HG03442 (cell line): ENCODE data around the gene SLC30A3.

Experiments used
- ATAC-seq: cut with Tn5 transposase; IDR thresholded peaks from one replicate; pipeline ENCODE4 v1.9.1; 2021; ENCODE audit warnings: mild to moderate bottlenecking, moderate library complexity; ENCODE audit not compliant: unreplicated experiment

The SLC30A3 gene

GRCh38 chr2:27236136-27236535 is 26.7 kb downstream of the SLC30A3 start:
- no peak for ATAC-seq

- ATAC-seq = no peak
Measured at GRCh38 chr2:27233341-27233740, 29.5 kb downstream of the SLC30A3 start.

DNA sequence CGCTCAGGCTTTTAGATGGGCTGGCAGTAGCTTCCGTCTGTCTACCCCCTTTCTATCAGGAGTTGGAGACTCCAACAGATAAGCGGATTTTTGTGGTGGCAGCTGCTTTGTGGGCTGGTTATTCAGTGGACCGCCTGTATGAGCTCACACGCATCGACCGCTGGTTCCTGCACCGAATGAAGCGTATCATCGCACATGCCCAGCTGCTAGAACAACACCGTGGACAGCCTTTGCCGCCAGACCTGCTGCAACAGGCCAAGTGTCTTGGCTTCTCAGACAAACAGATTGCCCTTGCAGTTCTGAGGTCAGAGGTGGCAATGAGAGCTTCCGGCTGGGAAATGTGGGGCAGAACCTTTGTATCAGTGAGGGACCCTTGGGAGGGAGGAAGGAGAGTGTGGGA is 30.9 kb downstream of the SLC30A3 start:
- no peak for ATAC-seq

DNA sequence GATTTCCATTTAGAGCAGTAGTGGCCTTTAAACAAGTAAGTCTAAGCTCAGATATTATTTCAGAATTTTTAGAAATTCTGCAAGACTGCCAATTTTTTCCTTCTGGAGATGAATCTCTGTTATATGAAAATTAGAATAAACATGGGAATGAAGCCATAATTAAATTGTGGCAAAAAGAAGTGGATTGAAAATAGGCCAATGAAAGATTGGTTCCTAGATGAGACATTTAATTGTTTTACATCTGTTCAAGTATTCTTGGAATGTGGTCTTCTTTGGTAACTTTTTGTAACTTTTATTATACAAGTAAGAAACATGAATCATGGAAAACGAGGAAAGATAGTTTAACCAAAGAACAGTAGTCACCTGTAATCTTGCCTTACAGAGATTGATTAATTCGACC is 35.3 kb downstream of the SLC30A3 start:
- no peak for ATAC-seq

DNA sequence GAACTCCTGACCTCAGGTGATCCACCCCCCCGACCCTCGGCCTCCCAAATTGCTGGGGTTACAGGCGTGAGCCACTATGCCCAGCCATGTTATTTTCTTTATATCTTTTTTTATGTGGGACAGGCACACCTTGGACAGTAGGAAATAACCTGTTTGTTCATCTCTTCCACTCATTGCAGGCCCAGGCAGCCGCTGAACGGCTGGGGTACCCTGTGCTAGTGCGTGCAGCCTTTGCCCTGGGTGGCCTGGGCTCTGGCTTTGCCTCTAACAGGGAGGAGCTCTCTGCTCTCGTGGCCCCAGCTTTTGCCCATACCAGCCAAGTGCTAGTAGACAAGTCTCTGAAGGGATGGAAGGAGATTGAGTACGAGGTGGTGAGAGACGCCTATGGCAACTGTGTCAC is 37.3 kb downstream of the SLC30A3 start:
- no peak for ATAC-seq

DNA sequence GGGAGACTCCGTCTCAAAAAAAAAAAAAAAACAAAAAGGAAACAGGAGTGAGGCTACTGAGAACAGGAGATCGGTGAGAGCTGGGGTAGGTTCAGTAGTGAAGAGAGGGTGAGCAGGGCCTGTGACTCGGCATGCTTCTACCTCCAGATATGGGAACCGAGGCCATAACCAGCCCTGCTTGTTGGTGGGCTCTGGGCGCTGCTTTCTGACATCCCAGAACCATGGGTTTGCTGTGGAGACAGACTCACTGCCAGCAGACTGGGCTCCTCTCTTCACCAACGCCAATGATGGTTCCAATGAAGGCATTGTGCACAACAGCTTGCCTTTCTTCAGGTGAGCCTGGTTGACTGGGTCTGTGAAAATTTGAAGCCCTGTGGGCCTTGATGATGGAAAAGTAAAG is 39.4 kb downstream of the SLC30A3 start:
- no peak for ATAC-seq

GRCh38 chr2:27222407-27222806 is 40.4 kb downstream of the SLC30A3 start:
- no peak for ATAC-seq

- ATAC-seq = no peak
Measured at GRCh38 chr2:27221166-27221565, 41.7 kb downstream of the SLC30A3 start.

GRCh38 chr2:27220091-27220490 is 42.8 kb downstream of the SLC30A3 start:
- no peak for ATAC-seq

GRCh38 chr2:27219091-27219490 is 43.8 kb downstream of the SLC30A3 start:
- ATAC-seq = no peak

DNA sequence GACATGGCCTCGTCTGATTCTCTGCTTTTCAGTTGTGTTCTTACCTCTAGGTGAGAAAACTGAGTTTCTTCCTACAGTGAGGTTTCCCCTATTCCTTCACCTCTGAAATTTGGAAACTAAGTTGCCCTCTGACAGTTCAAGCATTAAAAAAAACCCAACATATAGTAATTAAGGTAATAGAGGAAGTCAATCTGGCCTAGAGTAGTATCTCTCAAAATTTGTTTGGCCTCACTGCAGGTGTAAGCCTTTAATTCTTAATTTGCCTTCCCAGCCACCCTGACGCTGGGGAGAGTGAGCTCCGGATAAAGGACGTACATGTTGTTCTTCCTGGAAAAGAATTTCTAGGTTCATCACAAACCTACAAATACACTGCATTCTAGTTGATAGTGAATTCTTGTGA is 44.2 kb downstream of the SLC30A3 start:
- no peak for ATAC-seq

DNA sequence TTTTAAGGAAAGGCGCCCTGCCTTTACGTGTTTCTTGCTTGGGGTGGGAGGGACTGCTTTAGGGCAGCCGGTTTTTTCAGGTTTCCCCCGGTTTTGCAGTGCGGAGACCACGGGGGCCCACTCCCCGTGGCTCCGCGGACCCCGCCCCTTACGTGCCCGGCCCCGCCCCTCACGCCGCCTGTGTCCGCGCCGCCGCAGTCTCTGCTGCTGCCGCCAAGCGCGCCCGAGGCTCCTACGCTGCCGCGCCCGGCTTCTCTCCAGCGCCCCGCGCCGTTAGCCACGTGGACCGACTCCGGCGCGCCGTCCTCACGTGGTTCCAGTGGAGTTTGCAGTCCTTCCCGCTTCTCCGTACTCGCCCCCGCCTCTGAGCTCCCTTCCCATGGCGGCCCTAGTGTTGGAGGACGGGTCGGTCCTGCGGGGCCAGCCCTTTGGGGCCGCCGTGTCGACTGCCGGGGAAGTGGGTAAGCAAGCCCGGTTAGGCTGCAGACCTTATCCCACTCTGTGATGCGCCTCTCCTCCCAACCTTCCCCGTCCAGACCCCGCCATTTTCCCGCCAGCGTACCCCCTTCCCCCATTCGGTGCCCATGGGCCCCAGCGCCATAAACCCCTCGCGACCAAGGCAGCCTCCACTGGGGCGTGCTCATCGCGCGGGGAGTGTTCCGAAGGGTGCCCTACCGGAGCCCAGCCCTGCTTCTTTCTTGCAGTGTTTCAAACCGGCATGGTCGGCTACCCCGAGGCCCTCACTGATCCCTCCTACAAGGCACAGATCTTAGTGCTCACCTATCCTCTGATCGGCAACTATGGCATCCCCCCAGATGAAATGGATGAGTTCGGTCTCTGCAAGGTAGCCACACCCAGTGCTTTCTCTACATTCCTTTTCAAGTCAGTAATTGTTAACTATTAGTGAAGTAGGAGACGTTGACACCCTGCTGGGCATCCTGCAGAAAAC is 45.4 kb downstream of the SLC30A3 start, which contains the start of gene CAD:
TSS of gene CAD (plus strand) at position 197 of the 949 bp plus-strand sequence. CDS start at position 380, 183 bp downstream.
- ATAC-seq = peak; percentile 82

GRCh38 chr2:27216416-27217137 is 46.3 kb downstream of the SLC30A3 start:
- no peak for ATAC-seq

- ATAC-seq = no peak
Measured at GRCh38 chr2:27214941-27215340, 47.9 kb downstream of the SLC30A3 start.

GRCh38 chr2:27212626-27213471 is 50.0 kb downstream of the SLC30A3 start:
- no peak for ATAC-seq

DNA sequence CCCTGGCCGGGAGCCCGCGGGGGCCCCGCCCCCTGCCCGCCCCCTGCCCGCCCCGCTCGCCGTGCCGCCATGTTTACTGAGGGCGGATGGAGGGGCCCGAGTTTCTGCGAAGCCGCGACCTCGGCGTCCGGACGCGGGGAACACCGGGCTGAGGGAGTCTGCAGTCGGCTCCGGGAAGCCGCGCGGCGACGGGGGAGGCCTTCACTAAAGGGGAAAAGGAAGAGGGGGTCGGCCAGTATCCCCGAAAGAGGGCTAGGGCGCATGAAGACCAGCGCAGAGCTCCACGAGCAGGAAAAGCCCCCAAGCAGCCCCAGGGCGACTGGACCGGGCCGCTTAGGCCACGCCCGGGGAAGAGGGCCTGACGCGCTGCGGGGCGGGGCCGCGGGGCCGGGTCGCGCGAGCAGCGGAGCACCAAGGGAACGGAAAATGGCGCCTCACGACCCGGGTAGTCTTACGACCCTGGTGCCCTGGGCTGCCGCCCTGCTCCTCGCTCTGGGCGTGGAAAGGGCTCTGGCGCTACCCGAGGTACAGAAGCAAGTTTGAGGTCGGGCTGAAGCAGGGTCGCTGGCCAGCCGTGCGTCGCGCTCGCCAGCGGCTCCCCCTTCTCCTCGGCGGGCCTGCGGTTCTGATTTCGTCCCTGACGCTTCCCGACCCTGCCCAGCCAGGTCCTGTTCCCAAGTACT is 50.8 kb downstream of the SLC30A3 start, which contains the start of the genes ATRAID and SLC5A6:
TSS of gene ATRAID (plus strand) at position 99 of the 683 bp plus-strand sequence. CDS start at position 427, 328 bp downstream.
TSS of gene SLC5A6 (minus strand) at position 326 of the 683 bp plus-strand sequence. CDS start 4,618 bp downstream, outside the sequence.
- peak; percentile 72 for ATAC-seq

- ATAC-seq = peak; percentile 8
Measured at GRCh38 chr2:27211241-27211942, 51.5 kb downstream of the SLC30A3 start.

- ATAC-seq = no peak
Measured at GRCh38 chr2:27209621-27210401, 53.0 kb downstream of the SLC30A3 start.
